Activated CD4-positive, alpha-beta T cell treated with anti-CD3 and anti-CD28 coated beads, Interleukin-2, Interleukin-6, amounts not matched to agents 100 ng/mL and 50 ng/mL, durations not matched to agents 16 hours and 8 hours (primary cell): ENCODE measurements around the gene FRMD4A.
A peak's percentile ranks its signal among the peaks of the same experiment; 100 is the strongest.
"Not testable (repeated sequence)": the region's sequence is repeated elsewhere in the genome, so short reads cannot be mapped to it uniquely, and the experiment has no call there.

Experiments used
- DNase-seq: peaks from one replicate; pipeline ENCODE4 v3.0.0-alpha.2; 2020

Gene FRMD4A

DNA sequence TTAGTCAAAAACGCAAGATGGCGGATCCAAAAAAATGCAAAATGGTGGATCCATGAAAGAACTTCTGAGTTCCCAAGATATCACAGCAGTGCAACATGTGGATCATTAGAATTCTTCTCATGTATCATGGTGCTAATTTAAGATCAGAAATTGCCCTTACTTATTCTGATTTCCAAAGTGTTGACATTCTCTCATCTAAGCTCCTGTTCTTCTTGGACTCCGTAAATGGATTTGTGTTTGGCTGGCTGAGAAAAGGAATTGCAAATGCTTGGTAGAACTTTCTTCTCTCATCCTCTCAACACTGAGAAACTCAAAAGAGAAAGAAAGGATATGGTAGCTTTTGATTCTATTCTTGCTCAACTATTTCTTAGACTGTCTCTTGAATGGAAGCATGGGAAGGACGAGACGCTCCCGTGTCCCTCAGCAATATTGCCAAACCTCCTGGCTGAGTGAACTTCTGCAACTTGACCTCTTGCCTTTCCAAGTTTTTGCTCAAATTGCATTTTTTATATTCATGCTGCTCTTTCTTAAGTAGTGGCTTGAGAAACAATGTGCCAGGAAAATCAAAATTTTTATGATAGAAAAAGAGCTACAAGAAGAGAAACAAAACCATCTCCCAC is 44.7 kb downstream of the FRMD4A start:
- no peak for DNase-seq

DNA sequence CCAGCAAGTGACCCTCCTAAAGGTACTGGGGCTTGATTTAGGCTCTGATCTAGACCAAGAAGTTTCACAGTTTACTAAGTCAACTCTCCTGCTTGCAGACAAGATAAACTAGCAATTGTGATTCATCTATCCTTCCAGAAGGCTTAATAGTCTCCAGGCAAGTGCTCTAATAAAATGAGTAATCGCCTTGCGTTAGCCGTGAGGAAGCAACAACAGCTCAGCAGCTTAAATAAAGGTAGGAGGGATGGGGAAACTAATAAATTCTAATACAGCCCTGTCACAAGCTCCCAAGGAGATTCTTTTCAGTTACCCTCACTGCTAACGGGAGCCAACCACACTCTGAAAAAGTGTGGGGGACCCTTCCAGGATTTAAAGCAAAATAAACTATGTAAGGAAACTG is 48.4 kb downstream of the FRMD4A start:
- DNase-seq: no peak

DNA sequence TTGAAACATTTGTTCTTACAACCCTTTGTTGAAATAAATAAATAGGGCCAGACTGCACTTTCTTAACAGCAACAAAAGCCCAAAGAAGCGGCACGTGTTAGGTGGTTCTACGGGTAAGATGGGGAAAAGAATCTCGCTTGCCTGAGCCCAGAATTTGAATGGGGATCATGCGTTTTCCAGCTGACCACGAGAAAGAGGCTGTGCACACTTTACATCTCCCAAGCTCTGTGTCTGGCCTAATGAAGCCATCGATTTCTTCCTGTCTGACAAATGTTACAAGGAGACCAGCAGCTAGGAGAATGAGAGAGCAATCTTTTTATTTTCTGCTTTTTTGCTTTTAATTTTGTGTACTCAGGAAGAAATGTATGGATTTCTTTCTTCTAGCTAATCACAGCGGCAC is 52.2 kb downstream of the FRMD4A start:
- no peak for DNase-seq

DNA sequence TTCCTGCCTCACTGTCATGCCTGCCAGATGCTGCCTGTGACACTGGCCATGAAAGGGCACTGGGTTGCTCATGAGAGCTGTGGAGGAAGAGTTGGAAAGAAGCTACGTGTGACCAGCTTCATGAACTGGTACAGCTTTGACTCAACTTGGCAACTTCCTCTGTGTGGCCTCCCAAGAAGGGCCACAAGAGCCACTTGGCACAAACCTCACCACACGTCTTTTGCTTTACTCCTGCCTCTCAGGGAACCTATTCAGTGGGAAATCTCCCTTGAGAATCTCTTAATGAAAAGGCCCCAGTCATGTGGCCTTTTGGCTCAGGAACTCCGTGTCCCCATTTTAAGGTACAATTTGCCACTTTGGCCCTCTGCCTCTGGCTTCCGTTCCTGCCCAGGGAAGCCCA is 54.5 kb downstream of the FRMD4A start:
- peak; percentile 2 for DNase-seq

DNA sequence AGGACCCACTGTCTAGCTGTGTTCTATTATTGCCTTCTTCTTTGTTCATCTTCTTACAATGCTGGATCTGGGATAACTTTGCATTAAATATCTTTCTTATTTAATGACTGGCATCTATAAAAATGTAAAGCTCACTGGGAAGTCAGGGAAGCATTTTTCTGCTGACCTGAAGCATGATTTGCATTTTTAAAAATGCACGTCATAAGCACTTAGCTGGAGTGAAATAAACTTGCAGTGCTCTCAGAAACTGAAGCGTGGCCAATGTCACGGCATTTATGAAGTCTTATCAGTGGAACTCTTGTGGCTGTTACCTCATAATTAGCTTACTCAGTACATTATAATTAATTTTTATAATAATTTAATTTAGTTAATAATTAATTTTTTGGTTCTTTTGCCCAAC is 59.1 kb downstream of the FRMD4A start:
- DNase-seq: no peak

DNA sequence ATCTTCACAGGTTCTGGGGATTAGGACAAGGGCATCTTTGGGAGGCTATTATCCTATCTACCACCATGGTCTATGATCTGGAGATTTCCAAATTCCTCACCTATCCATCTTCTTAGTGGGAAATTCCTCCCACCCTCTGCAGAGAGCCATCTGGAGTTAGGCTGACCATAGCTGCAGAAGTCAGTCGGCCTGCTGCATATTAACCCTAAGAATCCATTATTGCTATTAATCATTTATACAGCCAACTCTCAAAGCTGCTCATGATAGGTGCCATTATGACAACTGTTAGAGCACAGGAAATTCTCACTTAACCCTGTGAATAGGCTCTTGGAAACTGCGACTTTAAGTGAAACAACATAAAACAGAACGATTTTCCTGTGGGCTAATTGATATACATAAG is 60.4 kb downstream of the FRMD4A start:
- DNase-seq: no peak

DNA sequence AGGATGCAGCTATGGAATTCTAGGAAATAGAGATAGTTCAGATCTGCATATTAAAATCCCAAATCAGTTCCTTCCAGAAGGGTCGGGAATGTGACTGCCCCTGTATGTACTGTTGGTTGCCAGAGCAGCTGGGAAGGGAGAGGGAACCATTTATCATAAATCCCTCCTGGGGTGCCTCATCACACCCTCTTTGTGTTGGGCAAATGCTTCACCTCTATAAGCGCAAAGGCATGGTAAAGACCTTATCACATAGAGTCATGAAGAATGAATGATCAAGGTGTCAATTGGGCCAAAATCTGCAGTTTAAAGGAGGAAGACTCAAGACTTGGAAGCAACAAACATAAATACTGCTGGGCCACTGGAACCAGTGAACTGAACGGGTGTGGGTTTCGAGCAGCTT is 65.0 kb downstream of the FRMD4A start:
- no peak for DNase-seq

DNA sequence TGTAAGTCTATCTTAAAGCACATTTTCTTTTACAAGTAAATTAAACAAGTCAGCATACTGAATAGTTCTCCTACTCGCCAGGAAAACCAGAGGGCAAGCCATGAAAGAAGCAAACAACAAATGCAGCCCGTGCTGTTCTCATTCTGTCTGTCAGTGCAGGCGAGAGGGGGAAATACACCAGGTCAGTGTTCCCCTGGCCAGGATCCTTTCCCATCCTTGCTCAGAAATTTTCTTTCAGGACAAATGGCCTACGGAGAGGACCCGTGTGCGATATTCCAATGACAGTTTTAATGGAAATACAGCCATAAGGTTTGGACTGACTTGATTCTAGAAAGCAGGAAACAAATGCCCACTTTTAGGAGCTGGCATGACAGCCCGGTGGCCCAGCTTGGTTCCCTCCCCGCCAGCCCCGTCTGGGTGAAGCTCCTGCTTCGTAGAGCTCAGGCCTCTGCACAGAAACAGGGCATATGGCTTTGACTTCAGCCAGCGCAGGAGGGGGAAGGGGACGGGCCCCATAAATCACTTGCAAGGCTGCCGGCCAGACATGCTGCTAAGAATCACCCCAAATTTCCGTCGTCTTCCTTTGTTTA is 67.8 kb downstream of the FRMD4A start:
- DNase-seq: no peak

DNA sequence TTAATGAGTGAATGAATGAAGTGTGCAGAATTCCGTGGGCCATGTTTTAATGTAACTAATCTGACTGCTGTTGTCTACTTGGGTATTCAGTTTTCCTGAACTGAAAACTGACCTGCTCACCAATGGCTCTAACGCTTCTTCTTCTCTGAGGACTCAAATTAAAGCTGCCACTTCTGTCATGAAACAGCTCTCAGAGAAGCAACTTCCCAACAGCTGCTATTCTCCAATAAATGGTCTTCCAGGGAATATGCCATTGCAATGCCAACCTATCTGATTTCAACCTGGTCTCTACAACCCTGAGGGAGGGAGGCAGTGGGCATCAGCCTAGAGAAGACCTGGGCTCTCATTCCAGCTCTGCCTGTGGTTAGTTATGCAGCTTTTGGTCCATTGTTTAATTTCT is 69.4 kb downstream of the FRMD4A start:
- DNase-seq: no peak

DNA sequence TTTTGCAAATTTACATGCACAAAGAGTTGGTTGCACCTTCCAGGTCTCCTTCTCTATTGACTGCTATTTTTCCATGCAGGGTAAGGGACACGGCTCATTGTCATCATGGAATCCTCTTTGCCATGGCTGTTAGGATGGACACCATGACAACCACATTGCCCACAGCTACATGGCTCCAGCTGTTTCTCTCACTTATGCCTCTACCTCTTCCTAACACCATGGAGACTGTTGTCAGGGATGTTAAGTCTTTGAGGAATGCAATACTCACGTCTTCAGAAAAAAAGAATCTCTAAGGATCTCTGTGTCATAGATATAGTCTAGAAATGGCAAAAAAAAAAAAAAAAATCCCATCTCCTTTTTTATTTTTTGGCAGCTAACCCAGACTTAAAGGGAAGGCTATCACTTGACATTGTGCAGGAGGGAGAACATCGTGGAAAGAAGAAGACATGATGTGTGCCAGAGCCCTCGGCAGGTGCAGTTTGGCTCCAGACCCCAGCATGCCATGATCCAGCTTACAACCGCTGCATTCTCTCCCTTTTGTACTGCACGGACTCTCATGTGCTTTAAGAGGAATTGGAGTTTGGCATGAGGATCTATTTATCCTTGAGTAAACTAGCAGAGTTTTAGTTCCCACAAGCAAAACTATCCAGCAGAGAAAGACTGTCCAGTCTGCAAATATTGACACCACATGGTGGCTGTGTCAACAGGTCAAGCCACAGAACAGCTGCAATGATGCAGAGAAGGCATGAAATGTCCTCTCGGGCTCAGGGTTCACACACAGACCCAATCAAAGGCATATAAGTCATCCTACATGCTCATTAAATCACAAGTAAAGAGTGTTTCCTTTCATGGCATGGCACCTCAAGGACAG is 70.8 kb downstream of the FRMD4A start:
- no peak for DNase-seq

DNA sequence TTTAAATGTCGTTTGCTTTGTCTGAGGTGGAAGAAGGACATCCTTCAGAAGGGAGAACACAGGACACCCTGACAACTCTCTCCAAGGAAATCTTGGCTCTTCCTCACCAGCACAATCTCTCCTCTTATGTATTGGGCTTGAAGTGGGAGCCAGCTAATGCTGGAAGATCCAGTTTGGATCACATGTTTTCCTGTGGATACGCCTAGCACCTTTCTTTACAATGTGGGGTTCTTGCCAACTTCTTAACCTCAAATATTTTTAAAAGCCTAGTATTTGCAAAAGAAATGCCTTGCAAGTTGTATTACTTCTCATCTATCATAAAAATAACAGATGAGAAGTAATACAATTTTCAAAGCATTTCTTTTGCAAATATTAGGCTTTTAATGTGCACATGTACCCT is 76.4 kb downstream of the FRMD4A start:
- no peak for DNase-seq

DNA sequence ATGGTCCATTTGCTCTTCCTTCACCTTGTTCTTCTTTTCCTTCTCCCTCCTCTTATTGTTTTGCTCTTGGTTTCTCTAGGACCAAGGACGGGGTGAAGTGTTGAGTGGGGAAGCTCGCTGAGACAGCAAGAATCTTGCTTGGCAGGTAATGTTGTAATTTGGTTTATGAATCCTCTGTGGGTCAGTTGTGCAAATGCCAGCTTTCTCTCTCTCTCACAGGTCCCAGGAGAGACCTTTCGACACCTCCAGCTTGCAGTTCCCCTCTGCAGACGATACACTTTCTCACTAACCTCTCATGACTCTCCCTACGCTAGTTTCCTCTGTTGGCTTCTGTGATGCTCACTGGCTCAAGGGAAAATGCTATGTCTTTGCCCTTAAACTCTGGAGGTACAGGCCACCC is 77.0 kb downstream of the FRMD4A start:
- no peak for DNase-seq

DNA sequence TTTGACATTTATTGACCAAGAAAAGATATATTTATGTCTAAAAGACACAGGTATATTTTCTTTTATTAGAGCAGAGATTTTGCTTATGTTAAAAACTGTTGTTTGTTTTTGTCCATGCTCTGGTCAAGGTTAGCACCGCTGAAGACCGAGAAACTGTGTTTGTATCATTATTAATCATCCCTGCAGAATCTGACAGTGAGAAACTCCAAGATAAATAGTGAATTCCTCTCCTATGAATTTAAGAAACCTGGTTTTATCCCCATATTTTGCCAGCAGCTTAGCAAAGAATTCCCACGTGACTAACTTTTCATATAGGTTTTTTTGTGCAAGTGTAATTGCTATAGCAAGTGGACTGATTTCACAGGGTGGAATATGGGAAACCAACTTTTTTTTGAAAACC is 77.6 kb downstream of the FRMD4A start:
- no peak for DNase-seq

DNA sequence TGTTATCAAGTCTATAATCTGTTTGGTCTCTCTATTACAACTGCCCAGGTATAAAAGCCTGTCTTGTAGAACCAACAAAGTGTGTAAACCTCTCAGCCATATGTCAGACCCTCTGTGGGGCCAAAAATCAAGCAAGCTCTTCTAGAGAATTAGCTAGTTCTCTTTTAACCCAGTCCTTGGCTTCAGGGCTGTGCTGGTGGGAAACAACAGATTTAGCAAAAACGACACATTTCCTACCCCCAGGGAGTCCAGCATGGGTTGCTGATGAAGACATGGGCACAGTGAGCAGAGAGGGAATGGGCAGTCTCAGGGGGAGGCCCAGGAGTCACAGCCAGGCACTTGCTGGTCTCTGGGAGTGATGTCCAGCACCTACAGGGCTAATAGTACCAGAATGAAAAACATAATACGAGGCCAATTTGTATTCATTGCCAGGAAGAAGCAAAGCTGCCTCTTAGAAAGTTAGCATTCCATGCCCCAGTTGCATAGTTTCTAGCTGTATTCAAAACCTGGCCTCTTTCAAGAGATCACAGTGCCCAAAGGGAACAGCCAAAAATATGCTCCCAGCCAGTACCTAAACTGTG is 80.1 kb downstream of the FRMD4A start:
- DNase-seq: no peak

DNA sequence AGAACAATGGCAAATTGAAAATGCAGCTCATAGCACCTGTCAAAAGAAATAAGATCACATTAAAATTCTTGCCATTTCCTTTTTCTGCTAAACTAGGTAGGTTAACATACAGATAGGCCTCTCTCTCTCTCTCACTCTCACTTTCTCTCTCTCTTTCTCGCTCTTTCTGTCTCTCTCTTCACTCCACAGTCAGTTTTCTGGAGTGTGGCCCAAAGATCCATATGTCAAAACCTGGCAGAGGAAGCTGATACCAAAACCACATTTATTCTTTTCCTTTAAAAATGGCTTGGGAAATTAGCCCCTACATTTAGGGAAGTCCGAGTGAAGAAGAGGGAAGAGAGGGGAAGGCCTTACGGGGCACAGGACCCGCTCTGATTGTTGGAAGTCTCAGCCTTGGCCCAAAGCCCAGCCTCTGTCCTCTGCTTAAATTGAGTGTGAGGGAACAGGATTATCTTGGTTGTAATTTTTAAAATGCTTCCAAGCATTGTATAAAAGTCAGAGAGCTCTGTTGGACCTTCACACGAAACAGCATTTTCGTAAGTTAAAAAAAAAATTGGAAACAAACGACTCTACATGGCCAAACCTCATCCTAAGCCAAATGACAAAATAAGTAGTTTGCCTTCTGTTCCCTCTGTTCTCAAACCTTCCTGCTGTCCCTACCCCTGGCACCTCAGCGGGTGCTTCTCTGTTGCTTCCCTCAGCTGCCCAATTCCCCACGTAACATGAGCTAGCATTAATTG is 83.2 kb downstream of the FRMD4A start:
- no peak for DNase-seq

DNA sequence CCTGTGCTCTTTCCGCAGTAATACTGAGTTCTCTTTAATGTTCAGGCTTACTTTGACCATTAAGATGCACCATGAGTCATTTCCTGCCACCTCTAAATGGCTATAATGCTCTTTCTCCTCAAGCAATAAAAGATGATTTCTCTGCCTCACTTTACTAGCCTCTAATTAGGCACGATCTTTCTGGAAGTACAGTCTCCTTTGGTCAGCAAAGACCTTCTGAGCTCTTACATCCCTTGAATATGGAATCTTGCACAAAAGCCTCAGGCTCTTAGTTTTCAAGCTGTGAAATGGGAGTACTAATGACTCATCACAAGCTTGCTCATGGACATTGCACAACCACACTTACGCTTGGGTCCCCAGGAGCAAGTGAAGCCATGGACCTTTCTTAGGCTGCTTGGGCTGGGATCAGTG is 85.9 kb downstream of the FRMD4A start:
- DNase-seq: no peak

DNA sequence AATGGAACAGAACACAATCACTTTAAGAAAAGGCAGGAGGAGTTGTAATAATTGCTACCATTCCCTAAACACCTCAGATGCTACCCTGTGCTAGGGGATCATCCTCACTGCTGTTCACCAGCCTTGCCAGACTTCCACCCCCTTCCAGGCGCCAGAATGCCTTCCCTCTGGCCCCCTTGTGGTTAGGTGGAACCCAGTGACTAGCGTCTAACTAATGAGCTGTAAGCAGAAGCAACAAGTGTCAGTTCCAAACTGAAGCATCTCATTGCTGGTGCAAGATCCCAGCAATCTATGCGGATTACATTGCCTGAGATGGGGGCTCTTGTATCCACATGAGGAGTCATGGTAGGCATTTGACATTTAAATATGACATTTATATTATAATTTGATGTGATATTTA is 86.6 kb downstream of the FRMD4A start:
- no peak for DNase-seq

DNA sequence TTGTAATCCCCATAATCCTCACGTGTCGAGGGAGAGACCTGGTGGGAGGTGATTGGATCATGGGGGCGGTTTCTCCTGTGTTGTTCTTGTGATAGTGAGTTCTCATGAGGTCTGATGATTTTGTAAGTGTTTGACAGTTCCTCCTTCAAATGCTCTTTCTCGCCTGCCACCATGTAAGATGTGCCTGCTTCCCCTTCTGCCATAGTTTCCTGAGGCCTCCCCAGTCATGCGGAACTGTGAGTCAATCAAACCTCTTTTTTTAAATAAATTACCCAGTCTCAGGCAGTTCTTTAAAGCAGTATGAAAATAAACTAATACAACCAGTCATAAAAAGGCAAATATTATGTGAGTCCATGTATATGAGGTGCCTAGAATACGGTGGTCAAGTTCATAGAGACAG is 87.5 kb downstream of the FRMD4A start:
- no peak for DNase-seq

DNA sequence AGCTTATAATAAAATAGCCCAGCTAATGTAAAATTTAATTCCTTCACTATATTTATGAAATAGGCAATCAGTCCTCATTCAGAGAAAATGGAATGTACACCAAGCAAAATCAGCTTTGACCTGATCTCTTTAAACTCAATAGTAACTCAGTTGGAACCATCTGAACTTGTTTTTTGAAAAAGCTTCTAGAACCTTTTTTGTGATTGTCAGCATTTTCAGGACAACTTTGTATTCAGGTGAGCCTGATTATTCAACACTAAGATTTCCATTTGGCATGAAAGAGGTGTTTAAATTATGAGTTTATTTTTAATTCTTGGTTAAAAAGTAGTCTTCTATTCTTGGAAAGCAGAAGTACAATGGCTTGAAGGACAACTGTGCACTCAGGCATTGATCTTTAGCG is 89.5 kb downstream of the FRMD4A start:
- no peak for DNase-seq

DNA sequence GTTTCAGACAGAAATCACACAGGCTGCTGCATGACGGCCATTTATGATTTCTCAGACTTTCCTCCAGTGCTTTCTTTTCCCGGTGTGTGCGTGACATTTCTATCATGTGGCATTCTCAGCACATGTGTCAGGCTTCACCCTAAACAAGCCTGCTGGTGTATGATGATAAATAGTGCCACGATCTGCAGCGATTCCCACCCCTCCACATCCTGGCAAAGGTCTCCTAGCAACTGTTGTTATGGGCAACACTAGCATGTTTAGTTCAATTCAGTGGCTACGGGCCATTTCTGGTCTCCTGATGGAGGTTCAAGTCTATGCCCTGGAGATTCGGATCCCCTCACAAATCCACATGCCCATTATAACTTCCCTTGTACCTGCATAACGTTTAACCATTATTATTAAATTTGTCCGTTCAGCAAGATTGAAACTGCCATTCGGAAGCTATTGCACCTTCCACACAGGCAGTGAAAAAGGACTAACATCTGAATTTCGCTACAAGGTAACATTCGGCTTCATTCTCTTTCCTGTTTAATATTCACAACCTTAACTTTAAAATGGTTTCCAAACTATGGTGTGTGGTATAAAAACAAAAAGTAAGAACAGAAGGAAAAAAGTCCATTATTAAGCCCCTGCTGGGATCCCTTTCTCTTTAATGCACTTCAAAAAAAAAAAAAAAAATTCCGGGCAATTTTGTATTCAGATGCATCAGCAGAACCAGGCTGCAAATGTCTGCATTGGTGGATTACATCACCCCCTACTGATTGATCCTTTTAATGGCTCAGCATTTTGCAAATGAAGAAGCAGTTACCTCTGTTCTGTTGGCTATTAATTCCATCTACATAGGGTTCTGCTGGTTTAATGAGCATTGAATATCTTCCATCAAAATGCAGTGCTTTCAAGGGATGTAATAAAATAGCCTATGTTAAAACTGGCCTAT is 90.2 kb downstream of the FRMD4A start:
- peak; percentile 3 for DNase-seq

DNA sequence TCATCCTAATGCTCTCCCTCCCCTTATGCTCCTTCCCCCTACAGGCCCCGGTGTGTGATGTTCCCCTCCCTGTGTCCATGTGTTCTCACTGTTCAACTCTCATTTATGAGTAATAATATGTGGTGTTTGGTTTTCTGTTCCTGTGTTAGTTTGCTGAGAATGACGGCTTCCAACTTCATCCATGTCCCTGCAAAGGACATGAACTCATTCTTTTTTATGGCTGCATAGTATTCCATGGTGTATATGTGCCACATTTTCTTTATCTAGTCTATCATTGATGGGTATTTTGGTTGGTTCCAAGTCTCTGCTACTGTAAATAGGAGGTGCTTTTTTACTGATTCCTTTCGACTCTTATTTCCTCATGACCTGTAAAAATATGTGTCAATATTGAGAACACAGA is 92.1 kb downstream of the FRMD4A start:
- DNase-seq: not testable (repeated sequence)

DNA sequence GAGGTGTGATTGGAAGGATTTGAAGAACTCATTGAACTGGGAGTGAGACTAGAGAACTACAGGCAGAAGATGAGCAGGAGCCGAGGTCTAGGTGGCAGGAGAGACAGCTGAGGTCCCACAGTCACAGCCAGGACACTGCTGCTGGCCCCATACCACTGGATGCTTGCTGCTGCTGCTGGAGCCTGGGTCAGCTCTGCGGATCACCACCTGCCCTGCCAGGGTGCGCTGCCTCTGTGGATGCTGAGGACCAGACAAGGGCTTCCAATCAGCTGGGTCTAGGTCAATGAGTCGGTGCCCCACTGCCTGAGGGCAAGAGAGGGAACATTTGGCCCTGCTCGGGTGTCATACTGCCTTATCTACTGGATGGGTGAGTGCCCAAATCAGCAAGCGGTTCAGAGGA is 94.4 kb downstream of the FRMD4A start:
- DNase-seq: no peak
